Measurements from ENCODE around the gene SPAG9. TPM values are rescaled to one million over a fixed set of nuclear protein-coding genes. Genes with fewer than 3 reads are reported as not detected.

The SPAG9 gene
- total RNA-seq, 1 experiment from 2014 or later, result 129 TPM

DNA sequence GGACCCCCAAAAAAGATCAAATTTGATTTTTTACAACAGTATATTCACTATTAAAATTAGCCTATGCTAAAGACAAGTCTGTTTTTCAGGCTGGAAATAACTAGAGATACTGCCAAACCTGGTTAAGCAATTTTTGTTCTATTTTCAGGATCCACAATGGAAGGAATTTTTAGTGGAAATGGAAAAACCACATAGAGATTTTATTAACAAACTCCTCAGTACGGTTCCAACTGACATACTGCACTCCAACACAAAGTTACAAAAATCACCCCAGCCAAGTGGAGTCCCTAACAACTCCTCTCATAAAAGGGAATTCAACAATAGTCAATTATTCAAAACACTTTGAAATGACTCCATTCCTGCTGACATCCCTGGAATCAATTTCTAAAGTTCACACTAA lies 152.9 kb downstream of the SPAG9 start:
- Mint-ChIP-seq H3K4me1 (ENCODE audit: low read depth, unreplicated experiment) (no peaks in the 10 kb centered on the region), H3K27ac (ENCODE audit: unreplicated experiment) (no peak overlapping the region), H3K4me3 (ENCODE audit: low read depth, unreplicated experiment) (no peak overlapping the region), H3K36me3 (ENCODE audit: insufficient read depth, unreplicated experiment) (peaks cover 23% of the 10 kb centered on the region), H3K9me3 (ENCODE audit: low read depth, unreplicated experiment) (no peaks in the 10 kb centered on the region), H3K27me3 (ENCODE audit: unreplicated experiment) (no peaks in the 10 kb centered on the region)
- no TSS peak for BruUV-seq (replicated peaks)
- DNase-seq, result no peak
- CTCF ChIA-PET, result no interaction called here
- intact Hi-C loops (cut with micrococcal nuclease; ENCODE audit: unreplicated experiment), result no loop called here
- no peak for TF ChIP-seq CTCF (IDR thresholded peaks at IDR 0.05; ENCODE audit: unreplicated experiment)

DNA sequence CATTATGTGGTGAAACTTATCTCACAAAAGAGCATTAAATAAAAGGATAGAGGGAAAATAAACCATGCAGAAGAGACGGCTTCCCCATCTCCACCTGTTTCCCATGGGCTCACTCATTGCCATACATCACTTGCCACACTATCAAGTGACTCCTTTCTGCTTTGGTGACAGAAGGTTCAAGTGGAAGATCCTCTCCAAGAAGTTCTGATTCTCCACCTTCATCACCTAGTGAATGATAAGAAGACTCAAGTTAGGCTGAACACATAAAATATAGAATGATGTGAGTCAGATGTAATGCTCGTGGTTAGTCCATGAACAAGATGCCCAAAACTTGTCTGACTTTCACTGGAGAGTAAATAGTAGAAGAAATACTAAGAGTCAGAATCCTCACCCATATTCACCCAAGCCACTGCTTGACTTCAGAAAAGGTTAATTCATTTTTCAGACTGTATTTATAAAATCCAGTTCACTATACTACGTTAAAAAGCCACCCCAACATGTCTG lies 154.5 kb downstream of the SPAG9 start:
- H3K4me3 Mint-ChIP-seq (ENCODE audit: low read depth, unreplicated experiment), result no peak overlapping the region
- CTCF ChIA-PET, result no interaction called here
- BruUV-seq (replicated peaks), result no TSS peak
- no peaks in the 10 kb centered on the region for H3K9me3 Mint-ChIP-seq (ENCODE audit: low read depth, unreplicated experiment)
- intact Hi-C loops (cut with micrococcal nuclease; ENCODE audit: unreplicated experiment), result no loop called here
- peaks cover 23% of the 10 kb centered on the region for H3K36me3 Mint-ChIP-seq (ENCODE audit: insufficient read depth, unreplicated experiment)
- no peak for DNase-seq
- no peak for TF ChIP-seq CTCF (IDR thresholded peaks at IDR 0.05; ENCODE audit: unreplicated experiment)
- no peaks in the 10 kb centered on the region for H3K27me3 Mint-ChIP-seq (ENCODE audit: unreplicated experiment)
- H3K27ac Mint-ChIP-seq (ENCODE audit: unreplicated experiment), result no peak overlapping the region
- no peaks in the 10 kb centered on the region for H3K4me1 Mint-ChIP-seq (ENCODE audit: low read depth, unreplicated experiment)

GRCh38 chr17:50963139-50963538 lies 157.5 kb downstream of the SPAG9 start:
- Mint-ChIP-seq H3K4me3 (ENCODE audit: low read depth, unreplicated experiment) (no peak overlapping the region), H3K9me3 (ENCODE audit: low read depth, unreplicated experiment) (no peaks in the 10 kb centered on the region), H3K27me3 (ENCODE audit: unreplicated experiment) (no peaks in the 10 kb centered on the region), H3K36me3 (ENCODE audit: insufficient read depth, unreplicated experiment) (peaks cover 11% of the 10 kb centered on the region), H3K4me1 (ENCODE audit: low read depth, unreplicated experiment) (no peaks in the 10 kb centered on the region), H3K27ac (ENCODE audit: unreplicated experiment) (no peak overlapping the region)
- no peak for DNase-seq
- BruUV-seq (replicated peaks), result no TSS peak
- TF ChIP-seq CTCF (IDR thresholded peaks at IDR 0.05; ENCODE audit: unreplicated experiment), result no peak
- intact Hi-C loops (cut with micrococcal nuclease; ENCODE audit: unreplicated experiment), result no loop called here
- CTCF ChIA-PET, result no interaction called here

DNA sequence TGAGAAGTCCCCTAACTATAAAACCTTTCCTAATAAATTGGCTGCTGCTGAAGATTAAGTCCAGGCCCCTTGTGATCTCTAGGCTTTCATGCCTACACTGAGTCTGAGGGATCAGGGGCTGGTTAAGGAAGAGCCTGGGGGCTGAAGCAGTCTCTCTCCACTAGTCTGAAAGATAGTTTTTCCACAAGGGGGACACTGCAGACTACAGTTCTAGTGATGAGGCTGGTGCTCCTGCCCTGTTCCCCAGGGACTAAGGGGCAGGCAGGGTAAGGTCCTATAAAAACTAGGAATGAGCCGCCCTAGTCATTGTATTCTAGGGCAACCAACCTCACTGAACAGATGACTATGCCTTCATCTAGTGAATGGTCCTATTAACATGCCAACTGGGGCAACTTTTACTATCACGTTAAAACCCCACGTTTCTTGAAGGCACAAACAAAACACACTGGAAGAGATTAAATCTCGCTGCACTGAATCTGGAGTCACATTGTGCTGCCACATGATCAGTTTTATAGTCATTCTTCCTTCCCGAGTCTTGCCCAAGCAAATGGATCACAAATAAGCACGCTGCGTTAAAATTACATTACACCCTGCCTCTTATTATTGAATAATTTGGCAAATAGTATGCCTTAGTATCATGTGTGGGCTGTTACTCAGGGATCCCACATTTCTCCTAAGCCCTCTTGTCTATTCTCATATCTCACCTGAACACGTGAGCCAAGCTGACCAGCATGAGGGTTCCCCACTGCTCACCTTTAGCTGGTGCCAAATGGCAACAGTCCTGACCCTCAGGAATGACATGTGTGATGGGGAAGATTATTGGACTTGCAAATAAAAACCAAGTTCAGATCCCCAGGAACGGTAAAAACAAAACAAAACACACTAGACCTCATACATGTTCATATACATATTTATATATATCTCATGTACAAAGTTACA lies 159.1 kb downstream of the SPAG9 start:
- no peaks in the 10 kb centered on the region for H3K27me3 Mint-ChIP-seq (ENCODE audit: unreplicated experiment)
- no peak for TF ChIP-seq CTCF (IDR thresholded peaks at IDR 0.05; ENCODE audit: unreplicated experiment)
- H3K27ac Mint-ChIP-seq (ENCODE audit: unreplicated experiment), result no peak overlapping the region
- H3K4me1 Mint-ChIP-seq (ENCODE audit: low read depth, unreplicated experiment), result no peaks in the 10 kb centered on the region
- CTCF ChIA-PET, result no interaction called here
- no peak overlapping the region for H3K4me3 Mint-ChIP-seq (ENCODE audit: low read depth, unreplicated experiment)
- BruUV-seq (replicated peaks), result no TSS peak
- H3K36me3 Mint-ChIP-seq (ENCODE audit: insufficient read depth, unreplicated experiment), result peaks cover 11% of the 10 kb centered on the region
- no peaks in the 10 kb centered on the region for H3K9me3 Mint-ChIP-seq (ENCODE audit: low read depth, unreplicated experiment)
- no peak for DNase-seq
- intact Hi-C loops (cut with micrococcal nuclease; ENCODE audit: unreplicated experiment), result no loop called here

Measured in Calu3 (cell line).